Adrenal gland (tissue), 12 donors: ENCODE measurements around the gene ANO6. TPM values are rescaled to one million over a fixed set of nuclear protein-coding genes. Genes with fewer than 3 reads are reported as not detected.

Experiments
- DNase-seq, 7 donors: peaks; one replicate each; pipeline ENCODE4 v3.0.0-alpha.2; 2019 to 2020
- H3K27ac ChIP-seq, 5 donors: fragments of 200-600 bp; sonication (generic) in 4 of 5; 1 replicate in 3 of 5; 2 replicates in 2 of 5; pipeline versions ENCODE4 v1.5.1 to v1.8.0; 2016 to 2020; ENCODE audit warnings: mild to moderate bottlenecking in 1 of 5
- H3K27me3 ChIP-seq: fragments of 200-600 bp; 2 replicates; pipeline ENCODE4 v1.8.0; 2021
- H3K36me3 ChIP-seq, 2 donors: fragments of 200-600 bp; replicated peaks in 1 of 2; 1 replicate in 1 of 2; 2 replicates in 1 of 2; pipeline versions ENCODE4 v1.5.1 to v1.8.0; 2018 to 2022
- H3K4me1 ChIP-seq, 2 donors: fragments of 200-600 bp; replicated peaks in 1 of 2; 1 replicate in 1 of 2; 2 replicates in 1 of 2; pipeline versions ENCODE4 v1.5.1 to v1.8.0; 2018 to 2021
- H3K4me3 ChIP-seq, 4 donors: fragments of 200-600 bp; sonication (generic) in 3 of 4; one replicate each; pipeline ENCODE4 v1.5.1; 2016 to 2018
- H3K9me3 ChIP-seq, 3 donors: fragments of 200-600 bp; sonication (generic) in 1 of 3; replicated peaks in 1 of 3; 1 replicate in 2 of 3; 2 replicates in 1 of 3; pipeline versions ENCODE4 v1.5.1 to v1.8.0; 2016 to 2021
- CTCF ChIP-seq, 6 experiments: fragments of 450-650 bp in 4 of 6; fragments of 200-600 bp in 2 of 6; sonication (generic) in 1 of 6; IDR thresholded peaks; 1 replicate in 5 of 6; 2 replicates in 1 of 6; pipeline versions ENCODE4 v1.5.1 to v1.8.0; 2016 to 2021; ENCODE audit warnings: antibody characterized with exemption in 6 of 6, mild to moderate bottlenecking in 2 of 6, moderate library complexity in 1 of 6
- POLR2A ChIP-seq, 2 donors: fragments of 450-650 bp; IDR thresholded peaks; one replicate each; pipeline ENCODE4 v1.6.1; 2017; ENCODE audit warnings: antibody characterized with exemption in 2 of 2, mild to moderate bottlenecking in 2 of 2, moderate library complexity in 1 of 2
- WGBS, 4 donors: extraction: QIAGEN DNeasy Blood & Tissue Kit in 2 of 4; methylation state at CpG; one replicate each; pipeline versions ENCODE4 v1.1.5 to v1.1.7; 2013 to 2017; 5-methylcytosine and 5-hydroxymethylcytosine counted together
- intact Hi-C, 2 donors: fragments of 100-400 bp; cut with DNase I; formaldehyde crosslinking; loops; one replicate each; pipeline versions ENCODE4 v1.14.1 to v1.15.0; 2022 to 2023
- polyA plus RNA-seq, 3 donors: library from polyadenylated mRNA; stranded (reverse); fragments of 200-250 nt in 2 of 3; fragments of 350-450 nt in 1 of 3; fragmentation: Illumina TruSeq in 1 of 3; extraction: RNeasy Lipid Tissue Mini Kit (QIAGEN cat#74804) in 1 of 3; gene quantifications; one replicate each; pipeline ENCODE4 v1.2.3, GENCODE V29; 2013 to 2014
- total RNA-seq, 9 donors: library from RNA; depleted of rRNA in 4 of 9; stranded (reverse); fragments of >200 nt in 4 of 9; fragments of 120-200 nt in 1 of 9; fragmentation: NEBNext Ultra II Directional in 1 of 9; extraction: Animal tissue kit (Norgen Biotek cat#: 25700) in 1 of 9; gene quantifications; one replicate each; pipeline versions ENCODE4 v1.1.0 to v1.2.4, GENCODE V29; 2013 to 2023
- donor health status: healthy with polysubstance abuse.
- donor health status: Bipolar disorder and iron deficiency.
- donor health status: DM: yes; HTN: yes; CAD: no.
- donor health status: DM: no; HTN: no; CAD: no.
- donor health status: DM: no; HTN: no; CAD: no.
- donor health status: DM: yes; HTN: yes; CAD: no.

ANO6 gene
- total and polyA plus RNA-seq, 12 donors: 7.5 to 92.3 (median 54.4) TPM

GRCh38 chr12:45220363-45220931 is 4.6 kb downstream of the ANO6 start:
- DNase-seq: no peak
- H3K27me3 ChIP-seq: no peaks in the 10 kb centered on the region
- intact Hi-C loops: no loop called here
- H3K36me3 ChIP-seq: no peaks in the 10 kb centered on the region
- no peak overlapping the region for H3K27ac ChIP-seq
- H3K9me3 ChIP-seq: no peaks in the 10 kb centered on the region
- no peak overlapping the region for H3K4me3 ChIP-seq
- H3K4me1 ChIP-seq: peaks cover 7 to 48% of the 10 kb centered on the region in 2 donors
- TF ChIP-seq CTCF (IDR thresholded peaks at IDR 0.05) (no peak), POLR2A (IDR thresholded peaks at IDR 0.05) (no peak)

- intact Hi-C loops: no loop called here
- H3K27ac ChIP-seq: no peak overlapping the region
- H3K27me3 ChIP-seq: no peaks in the 10 kb centered on the region
- H3K4me1 ChIP-seq: peaks cover 7 to 48% of the 10 kb centered on the region in 2 donors
- TF ChIP-seq POLR2A (IDR thresholded peaks at IDR 0.05): no peak
- TF ChIP-seq CTCF (IDR thresholded peaks at IDR 0.05): no peak
- DNase-seq: no peak
- H3K4me3 ChIP-seq: no peak overlapping the region
- no peaks in the 10 kb centered on the region for H3K36me3 ChIP-seq
- WGBS, 4 donors: 94 to 97% (median 95%) methylated on average over 6 of the region's 6 CpGs
- no peaks in the 10 kb centered on the region for H3K9me3 ChIP-seq
Measured at GRCh38 chr12:45220969-45221368, 5.1 kb downstream of the ANO6 start.

GRCh38 chr12:45223868-45224267 is 8.0 kb downstream of the ANO6 start:
- DNase-seq: no peak
- Histone ChIP-seq H3K9me3 (no peaks in the 10 kb centered on the region), H3K4me1 (peaks cover 5 to 38% of the 10 kb centered on the region in 2 donors), H3K27me3 (no peaks in the 10 kb centered on the region), H3K27ac (peak overlapping the region in 1 of 5 donors; percentile 23), H3K4me3 (no peak overlapping the region), H3K36me3 (no peaks in the 10 kb centered on the region)
- no peak for TF ChIP-seq POLR2A (IDR thresholded peaks at IDR 0.05)
- no peak for TF ChIP-seq CTCF (IDR thresholded peaks at IDR 0.05)
- intact Hi-C loops: no loop called here
- WGBS, 4 donors: 41 to 55% (median 45%) methylated on average over 2 of the region's 2 CpGs

- no peak for DNase-seq
- 63 to 69% (median 66%) methylated on average over 1 of the region's 1 CpG for WGBS, 4 donors
- Histone ChIP-seq H3K36me3 (no peaks in the 10 kb centered on the region), H3K4me3 (no peak overlapping the region), H3K27ac (peak overlapping the region in 1 of 5 donors; percentile 23), H3K4me1 (peaks cover 5 to 35% of the 10 kb centered on the region in 2 donors), H3K27me3 (no peaks in the 10 kb centered on the region), H3K9me3 (no peaks in the 10 kb centered on the region)
- intact Hi-C loops: no loop called here
- TF ChIP-seq POLR2A (IDR thresholded peaks at IDR 0.05): no peak
- TF ChIP-seq CTCF (IDR thresholded peaks at IDR 0.05): no peak
Measured at GRCh38 chr12:45224311-45224710, 8.4 kb downstream of the ANO6 start.
